Stomach (tissue), 4 donors: Measurements from ENCODE around the gene ZNF654.
A peak's percentile ranks its signal among the peaks of the same experiment; 100 is the strongest.

ENCODE experiments used
- EP300 ChIP-seq: sonication (generic); formaldehyde crosslinking; IDR thresholded peaks from one replicate; pipeline ENCODE4 v1.6.1; 2017; ENCODE audit warnings: antibody characterized with exemption
- POLR2A ChIP-seq, 4 donors: fragments of 450-650 bp; IDR thresholded peaks; one replicate each; pipeline ENCODE4 v1.6.1; 2016; ENCODE audit warnings: antibody characterized with exemption in 4 of 4, control low read depth in 2 of 4, mild to moderate bottlenecking in 1 of 4, moderate library complexity in 1 of 4
- POLR2AphosphoS5 ChIP-seq, 3 donors: sonication (generic); formaldehyde crosslinking; IDR thresholded peaks; one replicate each; pipeline ENCODE4 v1.6.1; 2016; ENCODE audit warnings: antibody characterized with exemption in 3 of 3
- TF ChIP-seq, protein P1 (sequence below), 7 experiments: fragments of 450-650 bp in 4 of 7; fragments of 200-600 bp in 3 of 7; sonication (generic) in 3 of 7; IDR thresholded peaks; one replicate each; pipeline ENCODE4 v1.5.1; 2016 to 2019; ENCODE audit warnings: antibody characterized with exemption in 7 of 7, control low read depth in 2 of 7, mild to moderate bottlenecking in 1 of 7

DNA sequence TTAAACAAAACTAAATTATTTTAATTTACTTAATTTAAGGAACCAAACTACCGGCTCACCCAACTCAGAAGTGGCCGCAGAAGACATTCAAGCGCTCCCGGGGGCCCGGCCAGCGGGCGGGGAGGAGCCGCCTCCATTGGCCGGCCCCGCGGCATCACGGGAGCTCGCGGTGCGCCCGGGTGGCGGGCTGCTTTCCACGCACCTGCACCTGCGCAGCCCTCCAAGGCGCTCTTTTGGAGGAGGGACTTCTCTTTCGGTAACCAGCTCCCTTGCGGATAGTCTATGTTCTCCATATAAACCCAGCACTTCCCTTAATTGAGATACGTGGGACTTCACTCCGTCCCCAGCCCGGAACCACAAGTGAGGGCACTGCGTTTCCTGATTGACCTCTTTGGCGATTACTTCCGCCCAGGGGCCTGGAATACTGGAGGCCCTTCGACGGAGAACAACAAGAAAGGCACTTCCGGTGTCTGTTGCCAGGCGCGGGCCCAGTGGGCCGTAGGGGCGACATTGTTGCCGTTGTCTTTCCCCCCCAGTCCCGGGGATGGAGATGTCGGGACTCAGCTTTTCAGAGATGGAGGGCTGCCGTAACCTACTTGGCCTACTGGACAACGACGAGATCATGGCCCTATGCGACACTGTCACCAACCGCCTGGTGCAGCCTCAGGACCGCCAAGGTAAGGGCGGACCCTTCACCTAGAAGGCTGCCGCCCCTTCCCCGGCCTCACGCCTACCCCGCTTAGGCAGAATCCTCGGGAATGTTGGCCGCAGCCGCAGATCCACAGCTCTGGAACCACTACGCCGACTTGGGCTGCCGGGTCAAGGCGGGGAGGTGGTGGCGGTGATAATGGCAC lies 90.7 kb downstream of the ZNF654 start, which contains the start of gene C3orf38:
- TF ChIP-seq, protein P1, sequence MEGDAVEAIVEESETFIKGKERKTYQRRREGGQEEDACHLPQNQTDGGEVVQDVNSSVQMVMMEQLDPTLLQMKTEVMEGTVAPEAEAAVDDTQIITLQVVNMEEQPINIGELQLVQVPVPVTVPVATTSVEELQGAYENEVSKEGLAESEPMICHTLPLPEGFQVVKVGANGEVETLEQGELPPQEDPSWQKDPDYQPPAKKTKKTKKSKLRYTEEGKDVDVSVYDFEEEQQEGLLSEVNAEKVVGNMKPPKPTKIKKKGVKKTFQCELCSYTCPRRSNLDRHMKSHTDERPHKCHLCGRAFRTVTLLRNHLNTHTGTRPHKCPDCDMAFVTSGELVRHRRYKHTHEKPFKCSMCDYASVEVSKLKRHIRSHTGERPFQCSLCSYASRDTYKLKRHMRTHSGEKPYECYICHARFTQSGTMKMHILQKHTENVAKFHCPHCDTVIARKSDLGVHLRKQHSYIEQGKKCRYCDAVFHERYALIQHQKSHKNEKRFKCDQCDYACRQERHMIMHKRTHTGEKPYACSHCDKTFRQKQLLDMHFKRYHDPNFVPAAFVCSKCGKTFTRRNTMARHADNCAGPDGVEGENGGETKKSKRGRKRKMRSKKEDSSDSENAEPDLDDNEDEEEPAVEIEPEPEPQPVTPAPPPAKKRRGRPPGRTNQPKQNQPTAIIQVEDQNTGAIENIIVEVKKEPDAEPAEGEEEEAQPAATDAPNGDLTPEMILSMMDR (IDR thresholded peaks at IDR 0.05): peak in 1 of 7 experiments; percentile 2
- TF ChIP-seq POLR2A (IDR thresholded peaks at IDR 0.05) (peak in 1 of 4 donors; percentile 5), EP300 (no peak), POLR2AphosphoS5 (IDR thresholded peaks at IDR 0.05) (peak; percentile 60 to 84 (median 76))
